Measurements from ENCODE around the gene ALKBH5.
A peak's percentile ranks its signal among the peaks of the same experiment; 100 is the strongest.

Gene ALKBH5

DNA sequence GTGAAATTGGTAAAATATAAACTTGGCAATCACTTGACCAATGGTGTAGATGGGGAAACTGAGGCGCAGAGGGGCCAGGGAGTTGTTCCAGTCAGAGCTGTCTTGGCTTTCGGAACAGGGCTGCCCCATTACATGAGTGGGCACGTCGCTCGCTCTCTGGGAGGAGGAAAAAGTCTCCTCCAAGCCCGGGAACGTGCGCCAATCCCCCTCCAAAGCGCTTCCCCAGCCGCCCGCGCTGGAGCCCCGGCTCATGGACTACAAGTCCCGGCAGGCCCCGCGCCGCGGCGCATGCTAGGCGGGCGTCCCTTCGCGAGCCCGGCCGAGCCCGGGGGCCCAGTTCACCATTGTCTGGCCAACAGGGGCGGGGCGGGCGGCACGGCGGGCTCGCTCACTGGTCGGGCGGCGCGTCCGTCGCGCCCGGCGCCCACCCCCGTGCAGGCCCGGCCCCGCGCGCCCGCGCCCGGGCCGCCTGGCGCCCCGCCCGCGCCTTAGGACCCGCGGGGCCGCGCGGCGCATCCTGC, 41.6 kb downstream of the ALKBH5 start, which contains the start of gene LLGL1:
LLGL1 (plus strand) TSS at position 515 of the 521 bp plus-strand sequence. CDS start 48 bp downstream, outside the sequence.
- DNase-seq: peak; percentile 96

DNA sequence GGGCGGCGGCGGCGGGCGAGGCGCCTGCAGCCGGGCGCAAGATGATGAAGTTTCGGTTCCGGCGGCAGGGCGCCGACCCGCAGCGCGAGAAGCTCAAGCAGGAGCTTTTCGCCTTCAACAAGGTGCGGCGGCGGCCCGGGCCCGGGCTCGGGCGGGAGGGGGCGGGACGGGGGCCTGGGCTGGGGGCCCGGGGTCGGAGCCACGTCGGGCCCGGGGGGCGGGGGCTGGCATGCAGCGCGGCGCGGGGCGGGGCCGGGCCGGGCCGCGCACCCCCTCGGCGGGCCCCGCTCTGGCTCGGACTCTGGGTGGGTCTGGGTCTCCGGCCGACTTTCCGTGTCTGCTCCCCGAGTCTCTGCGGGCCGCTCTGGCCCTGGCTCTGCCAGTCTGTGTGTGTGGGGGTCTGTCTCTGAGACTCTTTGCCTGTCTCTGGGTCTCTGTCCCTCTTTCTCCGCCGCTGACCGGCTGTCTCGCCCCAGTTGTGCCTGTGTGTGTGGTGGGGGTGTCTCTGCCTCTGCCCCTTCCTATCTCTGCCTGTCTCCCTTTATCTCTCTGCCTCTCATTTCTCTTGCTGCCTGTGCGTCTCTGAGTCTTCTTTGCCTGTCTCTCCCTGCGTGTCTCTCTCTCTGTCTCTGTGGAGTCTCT, 42.1 kb downstream of the ALKBH5 start:
- DNase-seq: no peak

DNA sequence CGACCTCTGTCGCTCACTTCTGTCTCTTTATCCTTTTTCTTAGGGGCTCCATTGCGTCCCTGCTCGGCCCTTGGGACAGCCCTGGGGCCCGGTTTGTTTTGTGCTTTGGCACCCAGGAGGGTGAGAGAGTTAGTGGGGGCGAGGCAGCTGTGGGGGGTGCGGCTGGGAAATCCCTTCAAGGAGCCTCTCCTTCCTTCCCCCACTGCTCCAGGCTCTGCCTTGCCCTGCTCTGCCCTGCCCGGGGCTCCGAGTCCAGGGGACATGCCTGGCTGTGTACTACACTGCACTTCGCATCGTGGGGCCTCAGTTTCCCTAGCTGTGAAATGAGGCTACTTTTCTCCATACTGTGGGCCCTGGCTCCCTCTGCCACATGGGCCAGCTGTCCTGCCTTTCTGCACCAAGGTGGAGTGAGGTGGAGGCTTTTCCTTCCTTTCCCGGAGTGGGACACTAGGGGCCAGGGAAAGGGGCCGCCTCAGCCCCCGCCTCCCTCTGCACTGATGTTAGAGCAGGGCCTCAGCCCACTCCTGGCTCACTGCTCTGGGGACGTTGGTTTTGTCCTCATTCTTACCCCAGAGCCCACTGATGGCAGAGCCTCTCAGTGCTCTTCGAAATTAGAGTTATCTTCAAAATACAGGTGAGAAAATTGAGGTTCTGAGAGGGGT, 42.8 kb downstream of the ALKBH5 start:
- no peak for DNase-seq

DNA sequence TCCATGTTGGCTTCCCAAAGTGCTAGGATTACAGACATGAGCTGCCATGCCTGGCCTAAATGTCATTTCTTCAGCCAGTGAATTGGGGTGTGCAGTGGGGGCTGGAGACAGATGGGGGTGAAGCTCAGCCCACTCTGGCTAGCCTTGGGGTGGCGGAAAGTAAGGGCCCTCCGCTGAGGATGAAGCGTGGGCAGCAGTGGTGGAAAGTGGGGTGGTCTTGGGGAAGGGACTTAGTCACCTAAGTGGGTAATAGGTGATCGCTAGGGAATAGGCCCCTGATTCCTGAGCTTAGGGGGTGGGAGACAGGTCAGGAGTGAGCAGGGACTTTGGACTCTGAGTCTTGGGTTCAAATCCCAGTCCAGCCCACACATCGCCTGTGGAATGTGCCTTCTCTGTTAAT, 44.0 kb downstream of the ALKBH5 start:
- DNase-seq: no peak

DNA sequence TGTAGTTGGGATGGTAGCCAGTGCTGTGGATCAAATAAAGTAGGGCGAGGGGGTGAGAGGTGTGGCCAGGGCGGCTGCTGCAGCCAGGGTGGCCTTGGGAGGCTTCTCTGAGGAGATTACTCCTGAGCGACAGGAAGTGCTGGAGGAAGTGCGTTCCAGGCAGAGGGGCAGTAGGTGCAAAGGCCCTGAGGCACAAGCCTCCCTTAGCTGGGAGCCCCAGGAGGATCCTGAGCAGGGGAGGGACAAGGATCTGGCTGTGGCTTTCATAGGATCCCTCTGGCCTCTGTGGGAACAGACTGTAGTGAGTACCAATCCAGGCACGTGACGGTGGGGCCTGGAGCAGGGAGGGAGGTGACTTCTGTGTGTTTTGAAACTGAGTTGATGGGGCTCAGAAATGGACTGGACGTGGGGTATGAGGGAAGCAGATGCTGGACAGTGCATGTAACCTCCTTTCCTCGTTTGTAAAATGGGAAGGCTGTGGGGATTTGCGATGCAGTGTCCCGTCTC, 44.6 kb downstream of the ALKBH5 start:
- DNase-seq: no peak

DNA sequence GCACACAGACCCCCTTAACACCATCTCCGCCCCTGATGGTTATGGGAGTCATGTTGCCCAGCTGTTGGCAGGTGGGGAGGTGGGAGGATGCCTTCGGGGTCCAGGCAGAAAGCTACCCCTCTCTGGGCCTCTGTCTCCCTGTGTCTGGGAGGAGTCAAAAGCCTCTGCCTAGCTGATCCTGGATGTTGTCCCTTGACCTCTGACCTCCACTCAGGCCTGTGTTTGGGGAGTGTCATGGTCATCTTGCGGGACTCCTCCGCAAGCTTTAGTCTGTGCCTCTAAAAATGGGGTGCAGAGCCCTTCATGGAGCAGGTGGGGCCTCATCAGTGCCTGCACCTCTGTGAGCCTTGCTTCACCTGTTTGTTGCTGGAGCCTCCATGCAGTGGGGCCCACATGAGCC, 45.6 kb downstream of the ALKBH5 start:
- DNase-seq: no peak

DNA sequence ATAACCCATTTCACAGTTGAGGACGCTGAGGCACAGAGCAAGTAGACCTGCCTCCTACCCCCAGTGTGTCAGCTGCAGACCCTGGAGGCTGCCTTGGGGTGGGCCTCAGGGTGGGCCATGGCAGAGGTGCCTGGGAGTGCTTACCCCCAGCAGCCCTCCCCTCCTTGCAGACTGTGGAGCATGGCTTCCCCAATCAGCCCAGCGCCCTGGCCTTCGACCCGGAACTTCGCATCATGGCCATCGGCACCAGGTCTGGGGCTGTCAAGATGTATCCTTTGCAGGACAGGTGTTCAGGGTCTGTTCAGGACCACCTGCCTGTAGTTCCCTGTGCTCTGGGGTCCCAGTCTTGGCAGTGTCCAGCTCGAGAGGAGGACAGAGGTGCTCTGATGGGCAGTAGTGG, 46.1 kb downstream of the ALKBH5 start:
- no peak for DNase-seq

DNA sequence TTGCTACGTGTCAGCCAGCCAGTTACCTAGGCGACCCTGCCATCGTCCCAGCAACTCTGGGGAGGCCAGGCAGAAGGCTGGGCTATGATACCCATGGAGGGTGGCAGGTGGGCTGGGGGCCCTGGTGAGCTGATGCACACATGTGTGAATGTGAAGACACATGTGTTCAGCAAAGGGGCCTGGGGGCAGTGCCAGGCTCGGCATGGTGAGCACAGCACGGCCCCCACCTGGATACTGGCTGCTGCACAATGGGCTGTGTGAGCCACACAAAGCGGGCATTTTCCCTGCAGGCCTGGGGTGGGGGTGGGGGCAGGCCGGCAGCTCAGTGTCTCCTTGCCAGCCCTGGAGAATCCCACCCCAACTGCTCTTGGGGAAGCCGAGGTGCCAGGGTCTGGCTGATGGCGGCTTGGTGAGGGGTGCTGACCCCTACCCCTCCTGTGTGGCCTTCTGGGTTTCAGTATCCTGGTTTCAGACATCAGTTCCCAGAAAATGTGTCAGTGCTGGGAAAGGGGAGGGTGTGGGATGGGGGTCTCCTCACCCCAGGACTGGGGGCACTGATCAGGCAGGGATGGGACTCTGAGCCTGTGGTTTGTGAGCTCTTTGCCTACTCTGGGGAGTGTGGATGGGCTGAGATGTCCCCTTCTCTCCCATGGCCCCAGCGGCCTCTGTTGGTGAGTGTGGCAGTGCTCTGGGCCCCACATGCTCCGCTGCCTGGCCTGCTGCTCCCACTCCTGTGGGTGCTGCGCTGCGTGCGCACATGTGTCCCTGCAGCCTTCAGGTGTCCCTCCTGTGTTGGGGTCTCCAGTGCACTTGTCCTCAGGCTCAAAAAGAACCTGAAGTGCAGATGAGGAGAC, 46.9 kb downstream of the ALKBH5 start:
- no peak for DNase-seq

DNA sequence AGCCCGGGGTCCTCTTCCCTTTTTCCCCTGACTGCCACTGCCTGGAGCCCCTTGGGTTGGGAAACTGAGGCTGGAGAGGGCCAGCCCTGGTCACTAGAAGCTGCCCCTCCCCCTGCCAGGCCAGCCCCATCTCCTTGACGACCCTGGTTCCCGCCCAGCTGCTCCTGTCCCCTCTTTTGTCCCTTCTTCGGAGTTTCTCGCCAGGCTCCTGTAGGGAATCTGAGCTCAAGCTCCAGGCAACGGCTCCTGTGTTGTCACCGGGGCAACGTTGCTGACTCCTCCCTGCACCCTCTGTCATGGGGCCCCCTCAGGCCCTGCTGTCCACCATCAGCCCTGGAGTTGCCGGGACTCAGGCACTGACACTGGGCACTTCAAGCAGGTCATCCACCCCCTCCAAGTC, 47.5 kb downstream of the ALKBH5 start:
- no peak for DNase-seq

DNA sequence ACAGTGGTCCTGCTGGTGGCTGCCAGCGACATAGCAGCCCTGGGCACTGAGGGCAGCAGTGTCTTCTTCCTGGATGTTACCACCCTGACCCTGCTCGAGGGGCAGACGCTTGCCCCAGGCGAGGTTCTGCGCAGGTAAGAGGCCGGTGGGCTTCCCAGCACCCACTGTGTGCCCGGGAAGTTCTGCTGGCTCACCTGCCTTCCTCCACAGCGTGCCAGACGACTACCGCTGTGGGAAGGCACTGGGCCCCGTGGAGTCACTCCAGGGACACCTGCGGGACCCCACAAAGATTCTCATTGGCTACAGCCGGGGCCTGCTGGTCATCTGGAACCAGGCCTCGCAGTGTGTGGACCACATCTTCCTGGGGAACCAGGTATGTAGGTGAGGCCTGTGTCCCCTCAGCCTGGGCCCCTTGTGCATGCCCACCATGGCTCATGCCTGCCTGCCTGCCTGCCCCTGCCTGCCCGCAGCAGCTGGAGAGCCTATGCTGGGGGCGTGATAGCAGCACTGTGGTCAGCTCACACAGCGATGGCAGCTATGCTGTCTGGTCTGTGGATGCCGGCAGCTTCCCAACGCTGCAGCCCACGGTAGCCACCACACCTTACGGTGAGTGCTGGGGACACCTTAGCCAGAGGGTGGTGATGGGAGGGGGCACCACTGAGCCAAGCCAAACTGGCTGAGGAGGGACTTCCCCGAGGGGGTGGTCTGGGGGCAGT, 50.3 kb downstream of the ALKBH5 start:
- no peak for DNase-seq

DNA sequence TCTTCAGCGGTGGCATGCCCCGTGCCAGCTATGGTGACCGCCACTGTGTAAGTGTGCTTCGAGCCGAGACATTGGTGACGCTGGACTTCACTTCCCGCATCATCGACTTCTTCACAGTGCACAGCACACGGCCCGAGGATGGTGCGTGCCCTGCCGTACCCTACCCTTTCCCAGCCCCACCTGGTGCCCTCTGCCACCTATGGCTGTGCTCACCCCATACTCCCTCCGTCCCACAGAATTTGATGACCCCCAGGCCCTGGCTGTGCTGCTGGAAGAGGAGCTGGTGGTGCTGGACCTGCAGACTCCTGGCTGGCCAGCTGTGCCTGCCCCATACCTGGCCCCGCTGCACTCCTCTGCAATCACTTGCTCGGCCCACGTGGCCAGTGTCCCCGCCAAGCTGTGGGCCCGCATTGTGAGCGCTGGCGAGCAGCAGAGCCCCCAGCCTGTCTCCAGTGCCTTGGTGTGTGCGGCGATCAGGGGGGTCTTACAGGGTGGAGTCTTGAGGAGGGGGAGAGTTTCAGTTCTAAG, 51.3 kb downstream of the ALKBH5 start:
- no peak for DNase-seq

DNA sequence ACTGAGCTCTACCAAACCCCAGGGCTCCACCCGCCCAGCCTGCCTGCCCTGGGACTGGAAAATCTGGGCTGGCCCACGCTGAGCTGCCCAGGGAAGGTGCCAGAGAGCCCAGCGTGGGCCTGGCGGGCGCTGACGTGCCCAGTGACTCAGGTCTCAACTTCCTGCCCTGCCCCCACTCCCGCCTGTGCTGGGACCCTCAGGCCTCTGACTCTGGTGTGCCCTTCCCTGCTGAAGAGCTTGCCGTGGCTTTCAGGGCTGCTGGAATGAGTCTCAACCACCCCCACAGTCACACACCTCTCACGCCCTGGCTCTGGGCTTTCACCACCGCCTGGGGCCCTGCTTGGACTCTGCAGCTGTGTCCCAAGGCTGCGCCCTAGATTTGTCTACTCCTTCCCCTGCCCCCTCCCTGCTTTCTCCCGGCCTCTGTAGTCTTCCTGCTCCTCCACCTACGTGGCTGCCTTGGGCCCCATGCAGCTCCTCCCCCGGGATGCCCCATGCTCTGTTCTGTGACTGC, 52.2 kb downstream of the ALKBH5 start:
- no peak for DNase-seq

DNA sequence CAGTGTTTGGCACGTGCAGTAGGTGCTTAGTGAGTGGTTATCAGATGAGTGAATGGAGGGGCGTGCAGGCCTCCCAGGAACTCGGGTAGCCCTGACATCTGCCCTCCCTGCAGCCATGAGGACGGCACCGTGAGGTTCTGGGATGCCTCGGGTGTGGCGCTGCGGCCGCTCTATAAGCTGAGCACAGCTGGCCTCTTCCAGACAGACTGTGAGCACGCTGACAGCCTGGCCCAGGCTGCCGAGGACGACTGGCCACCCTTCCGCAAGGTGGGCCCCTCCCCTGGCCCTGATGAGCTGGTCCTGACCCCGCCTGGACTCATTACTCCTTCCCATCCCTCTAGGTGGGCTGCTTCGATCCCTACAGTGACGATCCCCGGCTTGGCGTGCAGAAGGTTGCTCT, 52.9 kb downstream of the ALKBH5 start:
- no peak for DNase-seq

DNA sequence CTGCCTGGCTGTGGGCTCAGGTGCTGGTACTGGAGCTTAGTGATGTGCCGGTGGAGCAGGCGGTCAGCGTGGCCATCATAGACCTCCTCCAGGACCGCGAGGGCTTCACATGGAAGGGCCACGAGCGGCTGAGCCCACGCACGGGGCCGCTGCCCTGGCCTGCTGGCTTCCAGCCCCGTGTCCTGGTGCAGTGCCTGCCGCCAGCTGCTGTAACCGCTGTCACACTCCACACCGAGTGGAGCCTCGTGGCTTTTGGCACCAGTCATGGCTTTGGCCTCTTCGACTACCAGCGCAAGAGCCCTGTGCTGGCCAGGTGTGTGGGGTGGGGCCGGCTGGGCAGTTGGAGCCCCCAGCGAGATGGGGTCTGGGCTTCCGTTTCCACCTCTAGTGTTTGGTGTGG, 53.8 kb downstream of the ALKBH5 start:
- no peak for DNase-seq

DNA sequence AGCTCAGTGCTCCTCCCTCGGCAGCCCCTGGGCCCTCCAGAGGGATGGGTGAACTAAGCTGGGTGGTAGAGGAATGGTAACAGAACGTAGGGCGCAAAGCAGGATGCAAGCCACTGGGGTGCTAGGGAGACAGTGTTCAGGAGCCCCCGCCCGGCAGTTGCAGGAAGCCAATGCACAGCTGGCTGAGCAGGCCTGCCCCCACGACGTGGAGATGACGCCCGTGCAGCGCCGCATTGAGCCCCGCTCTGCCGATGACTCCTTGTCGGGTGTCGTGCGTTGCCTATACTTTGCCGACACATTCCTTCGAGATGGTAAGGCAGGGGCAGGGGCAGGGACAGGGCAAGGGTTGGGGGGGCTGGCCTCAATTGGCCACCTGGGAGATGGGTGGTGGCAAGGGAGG, 54.7 kb downstream of the ALKBH5 start:
- no peak for DNase-seq

DNA sequence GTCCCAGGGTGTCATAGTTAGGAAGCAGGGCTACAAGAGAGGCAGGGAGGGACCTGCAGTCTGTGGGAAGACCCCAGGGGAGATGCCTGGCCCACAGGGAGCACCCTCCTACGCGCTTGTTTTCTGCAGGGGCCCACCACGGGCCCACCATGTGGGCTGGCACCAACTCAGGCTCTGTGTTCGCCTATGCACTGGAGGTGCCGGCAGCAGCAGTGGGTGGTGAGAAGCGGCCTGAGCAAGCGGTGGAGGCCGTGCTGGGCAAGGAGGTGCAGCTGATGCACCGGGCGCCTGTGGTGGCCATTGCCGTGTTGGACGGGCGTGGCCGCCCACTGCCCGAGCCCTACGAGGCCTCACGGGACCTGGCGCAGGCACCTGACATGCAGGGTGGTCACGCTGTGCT, 56.8 kb downstream of the ALKBH5 start:
- no peak for DNase-seq

DNA sequence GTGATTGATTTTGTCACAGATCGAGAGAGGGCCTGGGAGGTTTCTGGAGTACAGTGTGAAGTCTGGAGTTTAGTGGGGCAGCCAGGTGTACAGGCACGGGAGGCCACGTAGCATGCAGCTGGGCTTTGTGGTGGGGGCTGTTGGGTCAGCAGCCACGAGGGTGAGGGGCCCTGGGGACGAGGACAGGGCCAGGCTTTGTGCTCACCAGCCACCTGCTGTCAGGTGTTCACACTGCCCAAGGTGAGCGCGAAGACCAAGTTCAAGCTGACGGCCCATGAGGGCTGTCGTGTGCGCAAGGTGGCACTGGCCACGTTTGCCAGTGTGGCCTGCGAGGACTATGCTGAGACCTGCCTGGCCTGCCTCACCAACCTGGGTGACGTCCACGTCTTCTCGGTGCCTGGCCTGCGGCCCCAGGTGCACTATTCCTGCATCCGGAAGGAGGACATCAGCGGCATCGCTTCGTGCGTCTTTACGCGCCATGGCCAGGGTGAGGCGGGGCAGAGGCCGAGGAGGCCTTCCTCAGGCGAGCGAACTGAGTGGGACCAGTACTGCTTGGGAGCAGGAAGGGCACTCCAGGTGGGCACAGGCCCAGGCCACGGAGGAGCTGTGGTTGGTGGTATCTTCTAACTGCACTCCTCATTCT, 57.7 kb downstream of the ALKBH5 start:
- no peak for DNase-seq

DNA sequence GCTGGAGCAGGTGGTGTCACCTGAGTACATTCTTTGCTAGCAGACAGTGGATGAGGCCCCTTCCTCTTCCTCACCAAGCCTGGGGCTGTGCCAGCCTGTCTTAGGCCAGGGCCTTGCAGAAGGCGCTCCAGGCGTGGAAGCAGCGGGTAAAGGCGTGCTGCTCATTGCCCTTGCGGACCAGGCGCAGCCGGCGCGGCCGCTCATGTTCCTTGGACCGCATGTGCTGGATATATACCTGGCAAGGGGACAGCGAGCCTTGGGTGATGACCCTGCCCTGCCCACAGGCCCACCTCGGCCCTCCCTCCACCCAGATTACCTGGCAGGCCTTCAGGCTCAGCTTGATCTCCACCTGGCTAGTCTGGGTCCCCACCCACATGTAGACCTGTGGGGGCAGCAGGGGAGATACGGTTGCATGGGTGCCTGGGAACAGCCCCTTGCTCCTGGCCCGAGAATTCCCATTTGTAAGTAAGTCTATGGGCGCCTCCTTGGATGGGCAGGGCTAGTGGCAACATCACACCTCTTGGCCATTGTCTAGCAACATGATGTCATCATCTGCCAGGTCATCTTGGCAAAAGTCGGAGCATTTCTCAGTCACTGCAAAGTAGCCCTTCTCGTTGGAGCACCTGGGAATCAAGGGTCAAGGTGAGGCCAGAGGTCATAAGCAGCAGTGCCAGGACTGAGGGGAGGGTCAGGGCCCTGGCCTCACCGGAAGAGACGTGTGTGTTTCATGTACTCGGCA, 61.6 kb downstream of the ALKBH5 start:
- DNase-seq: no peak

DNA sequence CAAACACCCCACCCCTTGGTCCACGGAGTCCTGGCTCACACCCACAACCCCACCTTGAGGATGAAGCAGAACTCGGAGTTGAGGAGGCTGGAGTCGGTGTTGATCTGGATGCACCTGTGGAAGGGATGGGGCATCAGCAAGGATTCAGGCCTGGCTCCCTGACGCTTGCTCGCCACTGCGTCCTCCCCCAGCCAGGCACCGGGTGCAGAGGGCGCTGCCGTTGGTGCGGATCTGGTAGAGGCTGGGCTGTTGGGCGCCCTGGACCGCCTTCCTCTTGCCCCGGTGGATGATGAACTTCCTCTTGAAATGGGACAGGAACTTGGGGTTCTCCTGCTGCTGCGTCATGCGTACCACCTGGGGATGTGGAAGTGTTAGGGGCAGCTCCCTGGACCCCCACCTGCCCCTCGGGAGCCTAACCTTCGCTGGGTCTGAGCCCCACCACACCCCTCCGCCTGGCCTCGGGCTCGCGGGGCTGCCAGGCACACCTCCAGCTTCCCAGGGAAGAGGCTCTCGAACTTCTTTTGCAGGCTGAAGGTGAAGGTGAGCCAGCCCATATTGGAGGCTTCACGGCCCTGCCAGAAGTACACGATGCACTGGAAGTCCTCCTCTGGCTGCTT, 62.6 kb downstream of the ALKBH5 start:
- no peak for DNase-seq

DNA sequence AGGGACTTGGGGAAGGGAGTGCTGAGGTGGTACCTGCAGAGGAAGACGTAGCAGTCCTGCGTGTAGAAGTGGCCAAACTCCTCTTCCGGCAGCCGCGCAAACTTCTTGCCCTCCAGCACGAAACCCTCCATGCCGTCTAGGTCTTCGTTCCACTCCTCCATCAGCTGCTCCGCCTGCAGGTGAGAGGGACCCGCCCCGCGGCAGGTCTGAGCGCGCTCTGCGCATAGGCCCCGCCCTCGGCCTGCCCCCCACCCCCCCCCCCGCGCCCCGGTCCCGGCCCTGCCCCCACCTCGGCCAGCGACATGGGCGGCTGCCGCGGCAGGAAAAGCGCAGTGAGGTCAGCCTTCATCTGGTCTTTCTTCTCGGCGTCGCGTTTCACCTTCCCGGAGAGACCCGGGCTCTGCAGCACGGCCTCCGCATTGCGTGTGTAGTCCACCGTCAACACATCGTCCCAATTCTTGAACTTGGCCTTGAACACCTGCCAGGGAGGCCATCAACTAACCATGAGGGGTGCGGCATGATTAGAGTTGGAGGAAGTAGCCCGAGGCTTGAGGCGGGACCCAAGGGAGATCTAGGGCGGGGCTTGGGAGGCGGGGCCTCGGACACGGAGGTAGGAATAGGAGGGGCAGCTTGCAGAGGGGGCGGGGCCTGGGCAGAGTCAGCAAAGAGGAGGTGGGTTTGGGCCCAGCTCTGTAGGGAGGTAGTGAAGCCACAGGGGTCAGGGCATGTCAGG, 63.4 kb downstream of the ALKBH5 start:
- peak; percentile 14 for DNase-seq
